IPS DF 6.9 (cell line): ENCODE measurements around the gene JARID2.

Source experiments
- DNase-seq: peaks from one replicate; pipeline ENCODE4 v3.0.0-alpha.2; 2013; ENCODE audit warnings: low read depth, low spot score
- H3K27ac ChIP-seq: one replicate; pipeline ENCODE4 v1.5.1; 2013; ENCODE audit warnings: low read length, control low read depth
- H3K27me3 ChIP-seq: 2 replicates; pipeline ENCODE4 v1.6.1; 2013; ENCODE audit warnings: mild to moderate bottlenecking, low read length; ENCODE audit not compliant: control insufficient read depth, insufficient read depth
- H3K36me3 ChIP-seq: 2 replicates; pipeline ENCODE4 v1.6.1; 2013; ENCODE audit warnings: low read length; ENCODE audit not compliant: control insufficient read depth, insufficient read depth
- H3K4me1 ChIP-seq: 2 replicates; pipeline ENCODE4 v1.6.1; 2013; ENCODE audit warnings: low read length; ENCODE audit not compliant: control insufficient read depth, insufficient read depth
- H3K4me3 ChIP-seq: 2 replicates; pipeline ENCODE4 v1.5.1; 2013; ENCODE audit warnings: mild to moderate bottlenecking, low read length
- H3K9me3 ChIP-seq: 2 replicates; pipeline ENCODE4 v1.6.1; 2013; ENCODE audit warnings: low read length, inconsistent platforms; ENCODE audit not compliant: control insufficient read depth, insufficient read depth
- WGBS: extraction: QIAGEN DNeasy Blood & Tissue Kit; methylation state at CpG from one replicate; pipeline ENCODE4 v1.1.7; 2013; ENCODE audit warnings: mixed read lengths, missing lambda C conversion rate; ENCODE audit not compliant: insufficient read length, insufficient coverage; 5-methylcytosine and 5-hydroxymethylcytosine counted together

The JARID2 gene

DNA sequence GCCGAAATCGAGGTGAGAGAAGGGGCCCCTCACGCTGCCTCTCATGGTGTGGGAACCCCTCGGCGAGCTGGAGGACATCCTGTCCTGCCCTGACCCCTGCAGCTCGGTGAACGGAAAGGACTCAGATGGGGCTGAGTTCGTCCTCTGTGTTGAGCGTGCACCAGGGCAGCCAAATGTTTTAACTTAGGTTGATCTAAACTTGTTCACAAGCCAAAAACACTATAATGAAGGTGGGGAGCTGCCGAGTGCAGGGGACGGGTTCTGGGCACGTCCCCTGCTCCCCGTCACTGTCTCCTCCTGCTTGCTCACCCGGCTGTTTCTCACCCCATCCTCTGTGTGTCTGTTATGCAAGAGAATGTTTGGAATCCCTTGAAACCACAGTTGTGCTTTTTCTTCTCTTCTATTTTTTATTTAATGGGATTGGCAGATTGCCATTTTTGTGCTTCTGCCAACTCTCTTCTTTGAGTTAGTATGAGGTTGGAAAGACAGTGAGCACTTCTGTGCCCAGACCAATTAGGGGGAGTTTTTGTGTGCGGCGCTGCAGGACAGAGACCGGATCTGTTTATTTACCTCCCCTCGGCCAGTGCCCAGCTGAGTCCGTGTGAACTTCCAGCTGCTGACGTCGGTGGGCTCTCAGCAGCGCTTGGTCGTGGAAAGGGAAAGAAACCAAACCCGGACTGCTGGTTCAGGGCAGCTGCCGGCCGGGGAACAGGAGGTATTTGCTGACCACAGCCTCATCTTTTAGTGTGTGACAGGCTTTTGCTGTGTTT lies 258.9 kb downstream of the JARID2 start:
- Histone ChIP-seq H3K36me3 (peaks cover 64% of the 10 kb centered on the region), H3K27me3 (no peaks in the 10 kb centered on the region), H3K27ac (no peak overlapping the region), H3K4me3 (no peak overlapping the region), H3K4me1 (peaks cover 1% of the 10 kb centered on the region; the same call in 1 of the 2 replicates), H3K9me3 (no peaks in the 10 kb centered on the region)
- no peak for DNase-seq
- WGBS: no CpG with 5 or more reads among the region's 26 CpGs

DNA sequence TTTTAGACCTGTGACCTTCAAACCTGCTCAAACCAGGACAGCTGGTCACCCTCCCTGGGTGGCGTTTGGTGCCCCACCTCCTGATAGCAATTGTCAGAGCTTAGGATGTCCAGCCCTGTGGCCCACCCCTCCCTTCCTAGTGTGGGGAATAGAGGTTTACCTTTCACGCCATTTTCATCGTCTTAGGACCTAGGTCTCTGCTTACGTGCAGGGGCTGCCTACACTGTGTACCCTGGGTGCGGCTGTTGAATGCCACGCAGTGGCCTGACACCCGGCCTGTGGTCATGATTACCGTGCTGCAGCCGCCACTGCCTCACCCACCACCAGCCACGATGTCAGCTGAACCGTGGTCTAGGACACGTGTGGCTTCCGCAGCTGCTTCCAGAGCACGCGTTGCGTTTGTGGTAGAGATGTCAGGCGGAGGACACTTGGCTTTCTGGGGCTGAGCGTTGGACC lies 259.6 kb downstream of the JARID2 start:
- no peak for DNase-seq
- peaks cover 64% of the 10 kb centered on the region for H3K36me3 ChIP-seq
- no peak overlapping the region for H3K27ac ChIP-seq
- no CpG with 5 or more reads among the region's 18 CpGs for WGBS
- H3K9me3 ChIP-seq: no peaks in the 10 kb centered on the region
- no peaks in the 10 kb centered on the region for H3K27me3 ChIP-seq
- H3K4me1 ChIP-seq: peaks cover 1% of the 10 kb centered on the region; the same call in 1 of the 2 replicates
- no peak overlapping the region for H3K4me3 ChIP-seq

DNA sequence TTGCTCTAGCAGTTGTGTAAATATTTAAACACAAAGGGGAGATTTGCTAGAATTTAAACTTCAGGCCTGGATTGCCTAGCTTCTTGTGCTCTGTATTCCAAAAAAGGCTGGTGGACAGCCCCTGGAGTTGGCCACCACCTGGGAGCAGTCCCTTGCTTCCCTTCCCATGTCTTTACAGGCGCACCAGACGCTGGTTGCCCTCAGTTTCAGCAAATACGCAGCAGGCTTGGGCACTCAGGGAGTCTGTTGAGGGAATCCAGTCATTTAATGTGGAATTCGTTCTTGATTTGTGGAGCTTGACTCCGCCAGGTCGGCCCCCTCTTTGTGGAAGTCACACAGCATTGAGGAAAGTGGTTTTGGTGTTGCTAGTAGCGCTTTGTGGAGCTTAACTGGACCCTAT lies 260.2 kb downstream of the JARID2 start:
- Histone ChIP-seq H3K36me3 (peaks cover 63% of the 10 kb centered on the region), H3K27ac (no peak overlapping the region), H3K9me3 (no peaks in the 10 kb centered on the region), H3K4me1 (peaks cover 1% of the 10 kb centered on the region; the same call in 1 of the 2 replicates), H3K27me3 (no peaks in the 10 kb centered on the region), H3K4me3 (no peak overlapping the region)
- WGBS: no CpG with 5 or more reads among the region's 7 CpGs
- DNase-seq: no peak

DNA sequence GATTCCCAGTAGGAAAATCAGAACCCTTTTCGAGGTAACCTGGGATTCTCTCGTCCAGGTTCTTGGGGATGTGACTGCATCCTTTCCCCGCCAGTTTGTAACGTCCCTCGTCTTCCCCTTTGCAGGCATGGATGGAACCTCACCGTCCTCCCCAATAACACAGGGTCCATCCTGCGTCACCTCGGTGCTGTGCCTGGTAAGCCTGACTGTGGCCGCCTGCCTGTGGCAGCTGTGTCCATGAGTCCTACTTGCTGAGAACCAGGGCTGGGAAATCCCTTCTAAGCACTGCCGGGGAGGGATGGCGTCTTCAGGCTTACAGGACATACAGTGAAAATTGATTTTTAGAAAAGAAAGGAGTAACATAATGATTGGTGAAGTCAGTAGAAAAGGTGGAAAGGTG lies 261.4 kb downstream of the JARID2 start:
- no peak for DNase-seq
- no peaks in the 10 kb centered on the region for H3K27me3 ChIP-seq
- no peak overlapping the region for H3K27ac ChIP-seq
- peaks cover 1% of the 10 kb centered on the region; the same call in 1 of the 2 replicates for H3K4me1 ChIP-seq
- peaks cover 64% of the 10 kb centered on the region for H3K36me3 ChIP-seq
- WGBS: no CpG with 5 or more reads among the region's 11 CpGs
- H3K9me3 ChIP-seq: no peaks in the 10 kb centered on the region
- no peak overlapping the region for H3K4me3 ChIP-seq

DNA sequence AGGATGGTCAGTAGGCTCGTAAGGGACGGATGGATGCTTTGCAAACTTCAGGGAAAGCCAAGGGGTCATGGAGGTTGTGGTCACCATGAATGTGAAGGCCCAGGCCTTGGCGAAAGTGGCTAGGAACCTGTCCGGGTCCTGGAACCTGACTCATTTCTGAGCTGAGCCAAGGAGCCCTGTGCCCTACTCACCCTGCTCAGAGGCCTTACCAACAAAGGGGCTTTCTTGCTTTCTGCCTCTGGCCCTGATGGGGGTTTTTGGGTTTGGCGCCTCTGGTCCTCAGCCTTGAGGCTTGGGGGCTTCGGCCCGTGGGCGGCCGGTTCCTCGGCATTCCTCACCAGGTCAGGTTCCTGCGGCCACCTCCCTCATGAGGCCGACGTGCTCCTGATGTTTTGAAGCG lies 261.9 kb downstream of the JARID2 start:
- DNase-seq: no peak
- Histone ChIP-seq H3K4me3 (no peak overlapping the region), H3K36me3 (peaks cover 61% of the 10 kb centered on the region), H3K27me3 (no peaks in the 10 kb centered on the region), H3K9me3 (no peaks in the 10 kb centered on the region), H3K27ac (no peak overlapping the region), H3K4me1 (peaks cover 1% of the 10 kb centered on the region; the same call in 1 of the 2 replicates)
- no CpG with 5 or more reads among the region's 14 CpGs for WGBS

DNA sequence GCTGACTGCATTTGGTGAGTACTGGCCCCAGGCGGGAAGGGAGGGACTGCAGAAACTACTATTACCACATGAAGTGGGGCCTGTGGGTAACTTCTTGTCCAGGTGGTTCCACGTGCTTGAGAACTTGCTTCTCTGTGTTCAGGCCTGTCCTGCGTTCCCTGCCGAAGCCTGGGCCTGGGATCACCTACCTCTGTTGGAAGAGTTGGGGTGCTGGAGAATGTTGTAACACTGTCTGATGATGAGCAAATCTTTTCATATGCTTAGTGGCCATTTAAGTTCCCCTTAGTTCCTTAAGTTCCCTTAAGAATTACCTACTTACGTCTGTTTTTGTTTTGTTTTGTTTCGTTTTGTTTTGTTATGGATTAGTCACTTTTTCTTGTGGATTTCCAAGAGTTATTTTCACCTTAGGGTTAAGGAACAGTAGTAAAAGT lies 262.6 kb downstream of the JARID2 start:
- DNase-seq: no peak
- H3K4me3 ChIP-seq: no peak overlapping the region
- H3K27me3 ChIP-seq: no peaks in the 10 kb centered on the region
- H3K4me1 ChIP-seq: peaks cover 1% of the 10 kb centered on the region; the same call in 1 of the 2 replicates
- H3K36me3 ChIP-seq: peaks cover 68% of the 10 kb centered on the region
- no CpG with 5 or more reads among the region's 6 CpGs for WGBS
- no peak overlapping the region for H3K27ac ChIP-seq
- H3K9me3 ChIP-seq: no peaks in the 10 kb centered on the region

DNA sequence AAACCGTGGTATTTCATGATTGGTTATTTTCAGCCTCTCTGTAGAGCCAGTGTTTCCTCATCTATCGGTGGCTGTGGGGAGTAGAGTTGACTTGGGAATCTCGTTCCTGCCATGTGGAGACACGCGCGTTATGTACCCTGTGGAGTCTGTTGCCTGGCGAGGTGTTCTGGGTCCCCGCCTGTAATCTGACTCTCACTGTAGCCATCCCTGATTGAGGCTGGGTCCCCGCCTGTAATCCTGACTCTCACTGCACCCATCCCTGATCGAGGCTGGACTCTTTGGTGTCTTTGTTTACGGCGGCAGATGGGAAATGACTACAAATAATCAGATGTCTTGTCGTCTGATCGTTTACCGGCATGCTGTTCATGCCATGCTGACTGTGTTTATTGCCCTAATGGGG lies 263.1 kb downstream of the JARID2 start:
- Histone ChIP-seq H3K27me3 (no peaks in the 10 kb centered on the region), H3K27ac (no peak overlapping the region), H3K36me3 (peaks cover 72% of the 10 kb centered on the region), H3K4me1 (peaks cover 1% of the 10 kb centered on the region; the same call in 1 of the 2 replicates), H3K4me3 (no peak overlapping the region), H3K9me3 (no peaks in the 10 kb centered on the region)
- WGBS: no CpG with 5 or more reads among the region's 15 CpGs
- no peak for DNase-seq

DNA sequence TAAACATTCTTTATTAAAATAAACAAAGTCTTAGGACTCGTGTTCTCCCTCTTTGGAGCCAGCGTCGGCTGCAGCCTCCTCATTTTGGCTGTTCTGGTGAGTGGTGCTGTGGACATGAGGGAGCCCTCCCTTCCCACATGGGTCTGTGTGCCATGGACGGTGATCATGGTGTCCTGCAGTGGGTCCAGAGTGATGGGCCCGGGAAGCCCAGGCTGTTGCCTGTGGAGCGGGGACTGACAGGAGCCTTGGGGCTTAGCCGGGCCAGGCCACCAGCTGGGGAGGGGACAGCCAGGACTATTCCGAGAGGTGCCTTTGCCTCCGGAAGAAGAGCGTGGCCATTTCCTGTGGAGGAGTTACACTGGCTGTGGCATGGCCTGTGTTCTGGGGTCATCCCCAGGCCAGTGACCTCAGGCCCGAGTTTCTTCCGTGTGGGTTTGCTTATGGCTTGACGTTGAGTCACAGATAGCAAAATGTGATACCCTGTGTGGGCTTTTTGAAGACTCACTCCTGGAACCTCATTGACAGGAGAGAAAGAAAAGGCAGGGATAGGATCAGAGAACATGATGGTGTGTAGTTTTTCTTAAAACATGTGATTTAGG lies 263.6 kb downstream of the JARID2 start:
- no peak for DNase-seq
- no peaks in the 10 kb centered on the region for H3K9me3 ChIP-seq
- no peak overlapping the region for H3K27ac ChIP-seq
- H3K4me3 ChIP-seq: no peak overlapping the region
- no CpG with 5 or more reads among the region's 13 CpGs for WGBS
- H3K36me3 ChIP-seq: peaks cover 73% of the 10 kb centered on the region
- H3K4me1 ChIP-seq: peaks cover 1% of the 10 kb centered on the region; the same call in 1 of the 2 replicates
- no peaks in the 10 kb centered on the region for H3K27me3 ChIP-seq

DNA sequence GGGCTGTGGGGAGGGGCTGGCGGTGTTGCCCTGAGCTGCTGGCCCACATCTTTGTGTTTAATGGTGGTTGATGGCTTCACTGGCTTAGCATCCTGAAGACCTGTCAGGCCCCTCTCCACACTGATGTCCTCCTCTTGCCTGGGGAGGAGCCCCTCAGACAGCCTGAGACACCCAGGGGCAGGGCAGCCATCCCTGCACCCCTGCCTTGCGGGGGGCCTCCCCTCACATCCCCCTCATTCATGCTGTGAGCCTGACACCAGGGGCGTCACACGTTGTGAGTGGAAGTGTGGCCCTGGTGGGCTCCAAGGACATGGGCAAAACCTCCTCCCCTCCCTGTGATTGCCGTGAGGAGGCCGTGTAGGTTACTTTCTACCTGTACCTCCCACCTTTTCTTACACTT lies 264.3 kb downstream of the JARID2 start:
- Histone ChIP-seq H3K27ac (no peak overlapping the region), H3K4me3 (no peak overlapping the region), H3K27me3 (no peaks in the 10 kb centered on the region), H3K36me3 (peaks cover 78% of the 10 kb centered on the region), H3K4me1 (peaks cover 1% of the 10 kb centered on the region; the same call in 1 of the 2 replicates), H3K9me3 (no peaks in the 10 kb centered on the region)
- no CpG with 5 or more reads among the region's 6 CpGs for WGBS
- DNase-seq: no peak

DNA sequence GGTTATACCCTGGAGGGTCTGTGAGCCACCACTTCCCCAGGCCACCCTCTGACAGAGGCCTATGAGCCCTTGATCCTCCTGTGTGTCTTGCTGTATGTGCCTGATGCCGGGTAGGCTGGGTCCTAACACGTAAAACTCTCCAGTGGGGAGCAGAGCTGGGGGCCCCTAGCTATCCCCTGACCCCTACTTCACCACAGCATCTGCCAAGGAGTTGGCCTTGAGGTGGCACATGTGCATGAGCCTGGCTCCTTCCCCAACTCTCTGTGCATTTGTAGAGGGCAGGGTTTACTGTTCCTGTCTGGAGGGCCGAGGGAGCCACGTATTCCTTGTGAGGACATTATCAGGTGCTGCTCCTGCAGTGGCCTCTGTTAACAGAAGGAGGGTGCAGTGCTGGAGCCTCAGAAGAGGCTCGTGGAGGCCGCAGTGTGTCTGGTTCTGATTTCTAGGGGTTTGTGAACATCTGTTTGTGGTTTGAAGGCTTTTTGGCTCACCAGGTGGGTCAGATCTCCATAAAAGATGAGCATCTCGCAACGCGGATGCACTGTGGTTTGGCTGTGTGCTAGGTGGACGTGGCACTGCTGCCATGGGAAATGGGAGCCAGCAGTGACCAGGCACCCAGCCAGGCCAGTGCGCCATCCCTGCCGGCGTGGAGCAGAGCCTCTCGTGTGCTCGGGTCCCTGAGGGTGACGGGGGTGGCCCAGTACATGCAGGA lies 264.8 kb downstream of the JARID2 start:
- Histone ChIP-seq H3K36me3 (peaks cover 77% of the 10 kb centered on the region), H3K4me3 (no peak overlapping the region), H3K4me1 (no peaks in the 10 kb centered on the region; the same call in 1 of the 2 replicates), H3K9me3 (no peaks in the 10 kb centered on the region), H3K27ac (no peak overlapping the region), H3K27me3 (no peaks in the 10 kb centered on the region)
- WGBS: no CpG with 5 or more reads among the region's 16 CpGs
- DNase-seq: no peak
